Renal pelvis (tissue), 4 donors: ENCODE data around the gene RASGEF1C. TPM values are rescaled to one million over a fixed set of nuclear protein-coding genes. Genes with fewer than 3 reads are reported as not detected.
"Not testable (repeated sequence)": the region's sequence is repeated elsewhere in the genome, so short reads cannot be mapped to it uniquely, and the experiment has no call there.

ENCODE experiments used
- DNase-seq: peaks from one replicate; pipeline ENCODE4 v3.0.0-alpha.2; 2013
- polyA plus RNA-seq, 3 donors: library from polyadenylated mRNA; unstranded; fragments of 120-200 nt; gene quantifications; one replicate each; pipeline ENCODE4 v1.2.1, GENCODE V29; 2013; ENCODE audit not compliant: insufficient read length in 3 of 3

Gene RASGEF1C
- polyA plus RNA-seq, 3 donors: 0.51 to 0.86 (median 0.70) TPM

GRCh38 chr5:180212363-180213255 is 3.6 kb upstream of the RASGEF1C start:
- no peak for DNase-seq

- no peak for DNase-seq
Observed at GRCh38 chr5:180211761-180212035, 2.7 kb upstream of the RASGEF1C start.

- no peak for DNase-seq
Observed at GRCh38 chr5:180210961-180211760, 2.1 kb upstream of the RASGEF1C start.

- not testable (repeated sequence) for DNase-seq
Observed at GRCh38 chr5:180210077-180210476, 1.1 kb upstream of the RASGEF1C start.

DNA sequence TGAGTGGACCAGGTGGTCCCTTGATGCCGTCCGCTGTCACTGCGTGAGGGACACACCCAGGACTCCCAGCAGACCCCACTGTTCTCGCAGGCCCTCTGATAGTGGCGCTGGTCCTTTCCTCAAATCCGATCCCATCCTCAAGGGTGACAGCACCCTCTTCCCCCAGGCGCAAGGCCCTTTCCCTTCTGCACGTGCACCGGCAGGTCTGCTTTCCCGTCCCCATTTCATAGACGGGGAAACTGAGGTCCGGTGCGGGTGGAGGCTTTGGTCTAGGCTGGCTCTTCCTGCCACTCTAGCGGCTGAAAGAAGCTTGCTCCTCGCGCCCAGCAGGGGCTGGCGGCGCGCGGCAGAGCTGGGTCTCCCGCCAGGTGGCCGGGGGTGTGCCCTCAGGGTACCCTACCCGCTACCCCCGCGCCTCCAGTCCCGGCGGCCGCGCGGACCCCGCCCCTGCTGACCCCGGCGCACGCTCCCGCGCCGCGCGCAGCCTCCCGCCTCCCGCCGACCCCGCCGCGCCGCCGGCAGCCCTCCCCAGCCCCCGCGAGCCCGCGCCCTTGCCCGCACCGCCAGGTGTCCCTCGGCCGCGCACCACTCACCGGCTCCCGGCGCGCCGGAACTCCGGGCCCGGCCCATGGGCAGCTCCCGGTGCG is 453 bp downstream of the RASGEF1C start:
- DNase-seq: no peak

GRCh38 chr5:180208038-180208434 is 975 bp downstream of the RASGEF1C start:
- DNase-seq: no peak

DNA sequence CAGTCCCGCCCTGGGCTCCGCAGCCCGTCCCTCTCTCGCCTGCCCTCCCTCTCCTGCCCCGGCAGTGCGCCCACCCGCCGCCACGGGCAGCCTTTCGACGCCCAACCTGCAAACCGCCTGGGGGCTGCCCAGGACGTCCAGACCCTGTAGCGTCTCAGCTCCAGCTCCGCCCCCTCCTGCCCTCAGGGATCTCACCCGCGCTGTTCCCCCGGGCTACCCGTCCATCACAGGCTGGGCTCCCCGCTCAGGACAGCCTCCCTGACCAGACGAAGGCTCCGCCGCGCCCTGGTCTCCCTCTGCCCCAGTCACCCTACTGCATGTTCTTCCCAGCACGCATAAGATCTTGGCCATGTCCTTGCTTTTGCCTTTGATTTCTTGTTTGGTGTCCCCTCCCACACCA is 1.4 kb downstream of the RASGEF1C start:
- DNase-seq: no peak

DNA sequence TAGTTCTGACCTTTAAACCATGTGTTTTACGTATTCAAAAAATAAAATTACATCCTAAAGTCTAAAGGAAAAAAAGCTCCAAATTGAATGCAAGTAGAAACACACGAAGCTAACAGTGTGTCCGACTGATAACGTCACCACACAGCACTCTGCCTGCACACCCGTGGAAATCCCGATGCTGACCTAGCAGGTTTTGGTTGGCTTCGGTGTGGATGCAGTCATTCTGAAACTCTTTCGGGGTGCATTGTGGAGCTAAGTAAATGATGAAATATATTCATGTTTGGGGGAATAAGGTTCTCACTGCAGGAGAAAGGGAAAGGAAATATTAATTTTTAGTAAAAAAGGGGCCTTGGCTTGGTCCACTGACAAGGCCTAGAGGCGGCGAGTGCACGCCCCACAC is 2.0 kb downstream of the RASGEF1C start:
- DNase-seq: no peak

- no peak for DNase-seq
Observed at GRCh38 chr5:180205916-180206315, 3.1 kb downstream of the RASGEF1C start.

DNA sequence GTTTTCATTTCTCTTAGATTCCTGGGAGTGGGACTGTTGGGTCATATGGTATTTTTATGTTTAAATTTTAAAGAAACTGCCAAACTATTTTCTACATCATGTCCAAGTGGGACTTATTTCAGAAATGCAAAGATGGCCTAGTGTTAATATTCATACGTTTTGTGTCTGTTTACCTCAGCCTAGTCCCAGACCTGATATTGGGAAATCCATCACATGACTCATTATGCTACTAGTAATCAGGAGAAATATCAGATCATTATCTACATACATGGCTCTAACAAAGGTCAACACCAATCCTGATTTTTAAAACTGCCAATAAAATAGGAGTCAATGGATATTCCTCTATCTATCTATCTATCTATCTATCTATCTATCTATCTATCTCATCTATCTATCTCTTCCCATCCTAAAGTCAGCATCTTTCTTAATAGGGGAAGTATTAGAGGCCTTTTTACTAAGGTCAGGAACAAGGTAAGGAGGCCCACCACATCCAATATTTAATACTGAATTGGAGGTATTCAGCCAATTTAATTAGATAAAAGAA is 4.7 kb downstream of the RASGEF1C start:
- no peak for DNase-seq

DNA sequence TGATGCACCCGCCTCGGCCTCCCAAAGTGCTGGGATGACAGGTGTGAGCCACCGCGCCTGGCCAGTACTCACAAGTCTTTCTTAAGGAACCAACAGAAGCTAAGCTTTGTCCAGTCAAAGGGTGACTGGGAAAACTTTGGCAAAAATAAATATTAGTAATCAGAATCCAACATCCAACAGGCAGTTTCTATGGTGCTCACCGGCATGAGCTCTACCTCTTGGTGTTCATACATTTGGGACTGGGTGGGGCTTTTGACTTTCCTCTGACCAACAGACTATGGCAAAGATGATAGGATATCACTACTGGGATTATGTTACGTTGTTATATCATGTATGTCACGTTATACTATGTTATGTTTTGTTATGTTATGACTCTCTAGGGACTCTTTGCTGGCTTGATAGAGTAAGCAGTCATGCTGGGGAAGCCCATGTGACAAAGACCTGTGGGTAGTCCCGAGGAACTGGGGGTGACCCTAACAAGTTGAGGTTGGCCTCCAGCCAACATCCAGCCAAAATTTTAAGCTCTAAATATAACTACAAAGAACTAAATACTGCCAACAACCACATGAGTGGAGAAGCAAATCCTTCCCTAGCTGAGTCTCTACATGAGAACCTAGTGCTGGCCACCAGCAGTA is 6.0 kb downstream of the RASGEF1C start:
- no peak for DNase-seq

GRCh38 chr5:180201051-180201987 is 7.7 kb downstream of the RASGEF1C start:
- DNase-seq: no peak

GRCh38 chr5:180199390-180199789 is 9.6 kb downstream of the RASGEF1C start:
- DNase-seq: no peak

GRCh38 chr5:180198208-180198607 is 10.8 kb downstream of the RASGEF1C start:
- no peak for DNase-seq

DNA sequence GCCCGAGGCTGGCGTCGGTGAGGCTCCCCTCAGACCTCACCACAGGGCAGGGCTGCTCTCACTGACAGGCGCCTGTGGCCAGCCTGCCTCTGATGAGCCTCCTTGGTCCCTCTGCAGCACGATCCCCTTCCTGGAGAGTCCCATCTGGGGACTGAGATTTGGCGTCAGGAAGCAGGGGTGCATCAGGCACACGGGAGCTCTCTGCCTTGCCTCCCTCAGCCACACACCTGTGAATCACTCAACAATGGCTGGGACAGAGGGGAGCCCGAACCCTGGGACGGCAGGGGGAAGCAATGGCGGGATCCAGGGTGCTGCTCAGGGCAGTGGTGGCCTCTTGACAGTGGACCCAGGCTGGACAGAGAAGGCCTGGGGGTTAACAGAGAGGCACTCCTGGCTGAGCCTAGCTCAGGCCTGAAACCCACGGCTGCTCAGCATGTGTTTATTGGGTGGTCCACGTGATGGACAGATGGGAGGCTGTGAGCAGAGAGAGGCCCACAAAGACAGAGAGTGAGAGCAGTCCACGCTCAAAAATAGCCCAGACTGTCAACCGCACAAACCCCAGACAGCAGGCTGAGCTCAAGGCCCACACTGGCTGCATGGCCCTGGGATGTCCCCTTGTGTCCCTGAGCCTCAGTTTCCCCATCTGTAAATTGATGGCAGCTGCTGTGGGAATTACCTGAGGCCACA is 11.9 kb downstream of the RASGEF1C start:
- no peak for DNase-seq

- no peak for DNase-seq
Observed at GRCh38 chr5:180194410-180195345, 14.3 kb downstream of the RASGEF1C start.

GRCh38 chr5:180193749-180194375 is 15.1 kb downstream of the RASGEF1C start:
- no peak for DNase-seq

DNA sequence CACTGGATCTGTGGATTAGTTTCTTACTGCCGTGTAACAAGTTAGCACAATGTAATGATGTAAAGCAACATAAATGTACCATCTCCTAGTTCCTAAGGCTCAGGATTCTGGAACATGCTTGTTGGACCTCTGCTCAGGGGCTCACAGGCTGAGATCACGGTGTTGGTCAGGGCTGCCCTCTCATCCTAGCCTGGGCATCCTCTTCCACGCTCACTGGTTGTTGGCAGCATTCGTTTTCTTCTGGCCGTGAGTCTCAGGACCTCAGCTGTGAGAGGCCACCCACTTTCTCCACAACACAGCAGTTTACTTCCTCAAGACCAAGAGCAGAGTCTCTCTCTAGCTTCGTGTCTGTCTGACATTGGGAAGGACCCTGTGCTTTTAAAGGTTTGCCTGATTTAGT is 17.3 kb downstream of the RASGEF1C start:
- no peak for DNase-seq

DNA sequence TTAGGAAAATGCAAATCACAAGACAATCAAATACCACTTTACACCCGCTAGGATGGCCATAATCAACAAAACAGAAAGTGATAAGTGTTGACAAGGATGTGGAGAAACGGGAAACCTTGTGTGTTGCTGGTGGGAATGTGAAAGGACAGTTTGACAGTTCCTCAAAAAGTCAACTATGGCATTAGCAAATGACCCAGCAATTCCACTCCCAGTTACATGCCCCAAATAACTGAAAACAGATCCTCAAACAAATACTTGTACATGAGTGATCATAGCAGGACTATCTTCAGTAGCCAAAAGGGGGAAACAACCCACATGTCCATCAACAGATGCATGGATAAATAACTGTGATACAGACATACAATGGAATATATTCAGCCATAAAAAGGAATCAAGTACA is 21.2 kb downstream of the RASGEF1C start:
- no peak for DNase-seq
